WTC11 (cell line): ENCODE data around the gene TRAPPC14. TPM values are rescaled to one million over a fixed set of nuclear protein-coding genes. Genes with fewer than 3 reads are reported as not detected.

Experiments
- CREB1 ChIP-seq: sonication (generic); formaldehyde crosslinking; IDR thresholded peaks from 2 replicates; pipeline ENCODE4 v1.8.0; 2023; ENCODE audit warnings: mild to moderate bottlenecking, missing genetic modification reagents
- CREM ChIP-seq: sonication (generic); formaldehyde crosslinking; IDR thresholded peaks from 2 replicates; pipeline ENCODE4 v1.8.1; 2022; ENCODE audit warnings: mild to moderate bottlenecking, missing genetic modification reagents, moderate library complexity
- E2F1 ChIP-seq: sonication (generic); formaldehyde crosslinking; IDR thresholded peaks from 2 replicates; pipeline ENCODE4 v1.8.0; 2022; ENCODE audit warnings: mild to moderate bottlenecking, missing genetic modification reagents
- FOXP1 ChIP-seq: sonication (generic); formaldehyde crosslinking; IDR thresholded peaks from 2 replicates; pipeline ENCODE4 v1.8.0; 2022; ENCODE audit warnings: missing genetic modification reagents, mild to moderate bottlenecking, moderate library complexity, borderline replicate concordance
- GRHL2 ChIP-seq: fragments of 250-450 bp; sonication (Bioruptor Pico); IDR thresholded peaks from 2 replicates; pipeline ENCODE4 v1.8.0; 2022; ENCODE audit warnings: mild to moderate bottlenecking, moderate library complexity; ENCODE audit not compliant: insufficient replicate concordance, severe bottlenecking
- HMGA2 ChIP-seq: fragments of 250-450 bp; sonication (Bioruptor Pico); IDR thresholded peaks from 2 replicates; pipeline ENCODE4 v1.4.0; 2021; ENCODE audit warnings: mild to moderate bottlenecking, moderate library complexity
- HMGXB4 ChIP-seq: sonication (generic); formaldehyde crosslinking; IDR thresholded peaks from 2 replicates; pipeline ENCODE4 v1.8.1; 2023; ENCODE audit warnings: mild to moderate bottlenecking, moderate library complexity, missing genetic modification reagents
- NFYB ChIP-seq: sonication (generic); formaldehyde crosslinking; conservative IDR thresholded peaks from 2 replicates; pipeline ENCODE4 v1.8.0; 2022; ENCODE audit warnings: low read depth, missing genetic modification reagents
- NR1H2 ChIP-seq: sonication (generic); formaldehyde crosslinking; IDR thresholded peaks from 2 replicates; pipeline ENCODE4 v1.9.0; 2021; ENCODE audit warnings: mild to moderate bottlenecking, moderate library complexity, missing genetic modification reagents
- NR3C1 ChIP-seq: sonication (generic); formaldehyde crosslinking; conservative IDR thresholded peaks from 2 replicates; pipeline ENCODE4 v1.8.1; 2023; ENCODE audit warnings: low read depth, mild to moderate bottlenecking, missing genetic modification reagents
- RORB ChIP-seq: fragments of 250-450 bp; sonication (Bioruptor Pico); IDR thresholded peaks from 2 replicates; pipeline ENCODE4 v1.9.0; 2021; ENCODE audit warnings: mild to moderate bottlenecking
- SMAD3 ChIP-seq: sonication (generic); formaldehyde crosslinking; IDR thresholded peaks from 2 replicates; pipeline ENCODE4 v1.8.0; 2022; ENCODE audit warnings: missing genetic modification reagents, mild to moderate bottlenecking, borderline replicate concordance
- SP1 ChIP-seq: sonication (generic); formaldehyde crosslinking; conservative IDR thresholded peaks from 2 replicates; pipeline ENCODE4 v1.8.1; 2022; ENCODE audit warnings: missing genetic modification reagents
- TEAD4 ChIP-seq: sonication (generic); formaldehyde crosslinking; IDR thresholded peaks from 2 replicates; pipeline ENCODE4 v1.8.0; 2022; ENCODE audit warnings: mild to moderate bottlenecking, missing genetic modification reagents
- ZNF121 ChIP-seq: sonication (generic); formaldehyde crosslinking; IDR thresholded peaks from 2 replicates; pipeline ENCODE4 v1.8.0; 2023; ENCODE audit warnings: missing genetic modification reagents
- ZNF219 ChIP-seq: sonication (generic); formaldehyde crosslinking; IDR thresholded peaks from 2 replicates; pipeline ENCODE4 v1.8.0; 2023; ENCODE audit warnings: missing genetic modification reagents, mild to moderate bottlenecking, borderline replicate concordance
- ZNF317 ChIP-seq: sonication (generic); formaldehyde crosslinking; IDR thresholded peaks from 2 replicates; pipeline ENCODE4 v1.8.1; 2023; ENCODE audit warnings: low read depth, mild to moderate bottlenecking, moderate library complexity, missing genetic modification reagents, borderline replicate concordance
- ZNF396 ChIP-seq: fragments of 250-450 bp; sonication (Bioruptor Pico); IDR thresholded peaks from 2 replicates; pipeline ENCODE4 v1.8.0; 2021; ENCODE audit warnings: mild to moderate bottlenecking, moderate library complexity, borderline replicate concordance
- ZNF423 ChIP-seq: fragments of 250-450 bp; sonication (Bioruptor Pico); IDR thresholded peaks from 2 replicates; pipeline ENCODE4 v2.1.2; 2022; ENCODE audit warnings: mild to moderate bottlenecking, moderate library complexity
- total RNA-seq: library from RNA; stranded (reverse); gene quantifications from 3 replicates; pipeline ENCODE4 v1.2.3, GENCODE V29; 2021
- TF ChIP-seq, protein P1 (sequence below): fragments of 250-450 bp; sonication (Bioruptor Pico); IDR thresholded peaks from 2 replicates; pipeline ENCODE4 v1.9.0; 2021; ENCODE audit warnings: mild to moderate bottlenecking, borderline replicate concordance
- TF ChIP-seq, protein P2 (sequence below): fragments of 250-450 bp; sonication (Bioruptor Pico); conservative IDR thresholded peaks from 2 replicates; pipeline ENCODE4 v1.9.0; 2021; ENCODE audit warnings: mild to moderate bottlenecking
- TF ChIP-seq, protein P3 (sequence below): sonication (generic); formaldehyde crosslinking; IDR thresholded peaks from 2 replicates; pipeline ENCODE4 v1.8.1; 2022; ENCODE audit warnings: missing genetic modification reagents, borderline replicate concordance
- TF ChIP-seq, protein P4 (sequence below): sonication (generic); formaldehyde crosslinking; IDR thresholded peaks from 2 replicates; pipeline ENCODE4 v1.8.1; 2022; ENCODE audit warnings: low read depth, mild to moderate bottlenecking, moderate library complexity, missing genetic modification reagents, borderline replicate concordance
- TF ChIP-seq, protein P5 (sequence below): sonication (generic); formaldehyde crosslinking; IDR thresholded peaks from 2 replicates; pipeline ENCODE4 v1.8.0; 2022; ENCODE audit warnings: mild to moderate bottlenecking, missing genetic modification reagents
- TF ChIP-seq, protein P6 (sequence below): sonication (generic); formaldehyde crosslinking; conservative IDR thresholded peaks from 2 replicates; pipeline ENCODE4 v1.8.1; 2022; ENCODE audit warnings: mild to moderate bottlenecking, missing genetic modification reagents

Gene TRAPPC14
- total RNA-seq, 1 experiment from 2014 or later = 28.0 TPM

GRCh38 chr7:100158229-100159098 lies at the start of gene TRAPPC14 (continued):
- TF ChIP-seq ZNF219 (CRISPR knock-in tag) (no peak), CREM (peak; percentile 82; the same call in 1 of the 2 replicates), RORB (no peak), ZNF396 (CRISPR knock-in tag) (no peak), TEAD4 (CRISPR knock-in tag) (0 out of 2 replicates have a peak, but pooled peaks have one; percentile 19), SMAD3 (no peak), ZNF121 (CRISPR knock-in tag) (no peak), HMGA2 (no peak), FOXP1 (CRISPR knock-in tag) (peak; percentile 58; the same call in 1 of the 2 replicates), E2F1 (CRISPR knock-in tag) (no peak), NR3C1 (CRISPR knock-in tag) (no peak), ZNF423 (no peak), CREB1 (CRISPR knock-in tag) (no peak), NR1H2 (CRISPR knock-in tag) (no peak), NFYB (CRISPR knock-in tag) (no peak), ZNF317 (CRISPR knock-in tag) (no peak), GRHL2 (no peak), HMGXB4 (CRISPR knock-in tag) (peak; percentile 73; the same call in 1 of the 2 replicates), SP1 (CRISPR knock-in tag) (peak; percentile 96)
- TF ChIP-seq, protein P1, sequence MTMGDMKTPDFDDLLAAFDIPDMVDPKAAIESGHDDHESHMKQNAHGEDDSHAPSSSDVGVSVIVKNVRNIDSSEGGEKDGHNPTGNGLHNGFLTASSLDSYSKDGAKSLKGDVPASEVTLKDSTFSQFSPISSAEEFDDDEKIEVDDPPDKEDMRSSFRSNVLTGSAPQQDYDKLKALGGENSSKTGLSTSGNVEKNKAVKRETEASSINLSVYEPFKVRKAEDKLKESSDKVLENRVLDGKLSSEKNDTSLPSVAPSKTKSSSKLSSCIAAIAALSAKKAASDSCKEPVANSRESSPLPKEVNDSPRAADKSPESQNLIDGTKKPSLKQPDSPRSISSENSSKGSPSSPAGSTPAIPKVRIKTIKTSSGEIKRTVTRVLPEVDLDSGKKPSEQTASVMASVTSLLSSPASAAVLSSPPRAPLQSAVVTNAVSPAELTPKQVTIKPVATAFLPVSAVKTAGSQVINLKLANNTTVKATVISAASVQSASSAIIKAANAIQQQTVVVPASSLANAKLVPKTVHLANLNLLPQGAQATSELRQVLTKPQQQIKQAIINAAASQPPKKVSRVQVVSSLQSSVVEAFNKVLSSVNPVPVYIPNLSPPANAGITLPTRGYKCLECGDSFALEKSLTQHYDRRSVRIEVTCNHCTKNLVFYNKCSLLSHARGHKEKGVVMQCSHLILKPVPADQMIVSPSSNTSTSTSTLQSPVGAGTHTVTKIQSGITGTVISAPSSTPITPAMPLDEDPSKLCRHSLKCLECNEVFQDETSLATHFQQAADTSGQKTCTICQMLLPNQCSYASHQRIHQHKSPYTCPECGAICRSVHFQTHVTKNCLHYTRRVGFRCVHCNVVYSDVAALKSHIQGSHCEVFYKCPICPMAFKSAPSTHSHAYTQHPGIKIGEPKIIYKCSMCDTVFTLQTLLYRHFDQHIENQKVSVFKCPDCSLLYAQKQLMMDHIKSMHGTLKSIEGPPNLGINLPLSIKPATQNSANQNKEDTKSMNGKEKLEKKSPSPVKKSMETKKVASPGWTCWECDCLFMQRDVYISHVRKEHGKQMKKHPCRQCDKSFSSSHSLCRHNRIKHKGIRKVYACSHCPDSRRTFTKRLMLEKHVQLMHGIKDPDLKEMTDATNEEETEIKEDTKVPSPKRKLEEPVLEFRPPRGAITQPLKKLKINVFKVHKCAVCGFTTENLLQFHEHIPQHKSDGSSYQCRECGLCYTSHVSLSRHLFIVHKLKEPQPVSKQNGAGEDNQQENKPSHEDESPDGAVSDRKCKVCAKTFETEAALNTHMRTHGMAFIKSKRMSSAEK (CRISPR knock-in tag) = no peak; the same call in 1 of the 2 replicates
- TF ChIP-seq, protein P2, sequence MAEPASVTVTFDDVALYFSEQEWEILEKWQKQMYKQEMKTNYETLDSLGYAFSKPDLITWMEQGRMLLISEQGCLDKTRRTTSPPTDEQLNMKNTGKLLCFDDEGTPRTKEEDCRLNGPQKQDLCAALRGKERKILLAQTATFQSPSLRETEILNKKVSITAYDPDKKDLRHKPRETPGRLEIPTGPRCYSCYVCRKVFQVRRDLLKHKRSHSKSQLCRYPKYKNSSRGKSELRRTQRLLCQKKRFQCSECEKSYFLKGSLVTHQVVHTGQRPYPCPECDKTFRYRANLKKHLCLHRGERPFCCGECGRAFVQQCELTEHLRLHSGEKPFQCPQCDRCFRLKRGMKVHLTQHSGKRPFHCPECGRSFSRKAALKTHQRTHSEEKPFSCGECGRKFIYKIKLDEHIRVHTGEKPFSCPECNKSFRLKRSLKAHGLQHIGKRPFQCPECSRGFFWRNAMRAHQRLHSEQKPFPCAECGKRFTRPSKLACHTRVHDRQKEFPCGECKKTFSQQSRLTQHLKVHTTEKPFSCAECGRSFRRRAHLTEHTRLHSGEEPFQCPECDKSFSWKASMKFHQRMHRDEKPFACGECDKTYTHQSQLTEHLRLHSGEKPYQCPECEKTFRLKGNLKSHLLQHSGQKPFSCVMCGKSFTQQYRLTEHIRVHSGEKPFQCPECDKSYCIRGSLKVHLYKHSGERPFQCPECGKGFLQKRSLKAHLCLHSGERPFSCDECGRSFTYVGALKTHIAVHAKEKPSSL (CRISPR knock-in tag) = no peak
- TF ChIP-seq, protein P3, sequence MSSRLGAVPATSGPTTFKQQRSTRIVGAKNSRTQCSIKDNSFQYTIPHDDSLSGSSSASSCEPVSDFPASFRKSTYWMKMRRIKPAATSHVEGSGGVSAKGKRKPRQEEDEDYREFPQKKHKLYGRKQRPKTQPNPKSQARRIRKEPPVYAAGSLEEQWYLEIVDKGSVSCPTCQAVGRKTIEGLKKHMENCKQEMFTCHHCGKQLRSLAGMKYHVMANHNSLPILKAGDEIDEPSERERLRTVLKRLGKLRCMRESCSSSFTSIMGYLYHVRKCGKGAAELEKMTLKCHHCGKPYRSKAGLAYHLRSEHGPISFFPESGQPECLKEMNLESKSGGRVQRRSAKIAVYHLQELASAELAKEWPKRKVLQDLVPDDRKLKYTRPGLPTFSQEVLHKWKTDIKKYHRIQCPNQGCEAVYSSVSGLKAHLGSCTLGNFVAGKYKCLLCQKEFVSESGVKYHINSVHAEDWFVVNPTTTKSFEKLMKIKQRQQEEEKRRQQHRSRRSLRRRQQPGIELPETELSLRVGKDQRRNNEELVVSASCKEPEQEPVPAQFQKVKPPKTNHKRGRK (CRISPR knock-in tag) = no peak
- TF ChIP-seq, protein P4, sequence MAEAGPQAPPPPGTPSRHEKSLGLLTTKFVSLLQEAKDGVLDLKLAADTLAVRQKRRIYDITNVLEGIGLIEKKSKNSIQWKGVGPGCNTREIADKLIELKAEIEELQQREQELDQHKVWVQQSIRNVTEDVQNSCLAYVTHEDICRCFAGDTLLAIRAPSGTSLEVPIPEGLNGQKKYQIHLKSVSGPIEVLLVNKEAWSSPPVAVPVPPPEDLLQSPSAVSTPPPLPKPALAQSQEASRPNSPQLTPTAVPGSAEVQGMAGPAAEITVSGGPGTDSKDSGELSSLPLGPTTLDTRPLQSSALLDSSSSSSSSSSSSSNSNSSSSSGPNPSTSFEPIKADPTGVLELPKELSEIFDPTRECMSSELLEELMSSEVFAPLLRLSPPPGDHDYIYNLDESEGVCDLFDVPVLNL (CRISPR knock-in tag) = no peak
- TF ChIP-seq, protein P5, sequence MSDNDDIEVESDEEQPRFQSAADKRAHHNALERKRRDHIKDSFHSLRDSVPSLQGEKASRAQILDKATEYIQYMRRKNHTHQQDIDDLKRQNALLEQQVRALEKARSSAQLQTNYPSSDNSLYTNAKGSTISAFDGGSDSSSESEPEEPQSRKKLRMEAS (CRISPR knock-in tag) = peak; percentile 19; the same call in 1 of the 2 replicates
- TF ChIP-seq, protein P6, sequence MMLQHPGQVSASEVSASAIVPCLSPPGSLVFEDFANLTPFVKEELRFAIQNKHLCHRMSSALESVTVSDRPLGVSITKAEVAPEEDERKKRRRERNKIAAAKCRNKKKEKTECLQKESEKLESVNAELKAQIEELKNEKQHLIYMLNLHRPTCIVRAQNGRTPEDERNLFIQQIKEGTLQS = no peak
